ENCODE results near the gene FOXL2NB.

Gene FOXL2NB

GRCh38 chr3:138942861-138943623 lies 4.0 kb upstream of the FOXL2NB start:
- H3F3A ChIP-seq (ENCODE audit: control insufficient read depth, insufficient read depth), result no peaks in the 10 kb centered on the region
- H4K20me1 ChIP-seq (ENCODE audit: control insufficient read depth, insufficient read depth, low read depth, low read length), result no peaks in the 10 kb centered on the region
- no peaks in the 10 kb centered on the region for H3K9me3 ChIP-seq (ENCODE audit: control insufficient read depth, insufficient read depth, low read length)
- no peak overlapping the region for H3K4me2 ChIP-seq (ENCODE audit: low read length)
- TF ChIP-seq, protein P1, sequence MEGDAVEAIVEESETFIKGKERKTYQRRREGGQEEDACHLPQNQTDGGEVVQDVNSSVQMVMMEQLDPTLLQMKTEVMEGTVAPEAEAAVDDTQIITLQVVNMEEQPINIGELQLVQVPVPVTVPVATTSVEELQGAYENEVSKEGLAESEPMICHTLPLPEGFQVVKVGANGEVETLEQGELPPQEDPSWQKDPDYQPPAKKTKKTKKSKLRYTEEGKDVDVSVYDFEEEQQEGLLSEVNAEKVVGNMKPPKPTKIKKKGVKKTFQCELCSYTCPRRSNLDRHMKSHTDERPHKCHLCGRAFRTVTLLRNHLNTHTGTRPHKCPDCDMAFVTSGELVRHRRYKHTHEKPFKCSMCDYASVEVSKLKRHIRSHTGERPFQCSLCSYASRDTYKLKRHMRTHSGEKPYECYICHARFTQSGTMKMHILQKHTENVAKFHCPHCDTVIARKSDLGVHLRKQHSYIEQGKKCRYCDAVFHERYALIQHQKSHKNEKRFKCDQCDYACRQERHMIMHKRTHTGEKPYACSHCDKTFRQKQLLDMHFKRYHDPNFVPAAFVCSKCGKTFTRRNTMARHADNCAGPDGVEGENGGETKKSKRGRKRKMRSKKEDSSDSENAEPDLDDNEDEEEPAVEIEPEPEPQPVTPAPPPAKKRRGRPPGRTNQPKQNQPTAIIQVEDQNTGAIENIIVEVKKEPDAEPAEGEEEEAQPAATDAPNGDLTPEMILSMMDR (IDR thresholded peaks at IDR 0.05; ENCODE audit: low read depth, low read length, poor library complexity, severe bottlenecking), result no peak
- no peak for TF ChIP-seq EZH2phosphoT487 (IDR thresholded peaks at IDR 0.05; ENCODE audit: borderline replicate concordance, low read length)
- no peaks in the 10 kb centered on the region for H3K79me2 ChIP-seq (ENCODE audit: control insufficient read depth, low read length)
- H3K27ac ChIP-seq (ENCODE audit: low read depth, low read length), result no peak overlapping the region
- no peaks in the 10 kb centered on the region for H3K36me3 ChIP-seq (ENCODE audit: control insufficient read depth, low read length)
- H3K27me3 ChIP-seq (ENCODE audit: control insufficient read depth, low read length), result peaks cover 60% of the 10 kb centered on the region
- H3K4me3 ChIP-seq (ENCODE audit: low read length), result no peak overlapping the region
- H3K9me2 ChIP-seq (replicated peaks; ENCODE audit: control insufficient read depth, low read length), result no peaks in the 10 kb centered on the region
- H3K4me1 ChIP-seq (ENCODE audit: control insufficient read depth, low read length), result no peaks in the 10 kb centered on the region

- H3K4me2 ChIP-seq (ENCODE audit: low read length), result no peak overlapping the region
- H3K4me1 ChIP-seq (ENCODE audit: control insufficient read depth, low read length), result peaks cover 2% of the 10 kb centered on the region; the same call in 1 of the 2 replicates
- H4K20me1 ChIP-seq (ENCODE audit: control insufficient read depth, insufficient read depth, low read depth, low read length), result no peaks in the 10 kb centered on the region
- H3K9me3 ChIP-seq (ENCODE audit: control insufficient read depth, insufficient read depth, low read length), result no peaks in the 10 kb centered on the region
- no peaks in the 10 kb centered on the region for H3F3A ChIP-seq (ENCODE audit: control insufficient read depth, insufficient read depth)
- TF ChIP-seq, protein P1 (IDR thresholded peaks at IDR 0.05; ENCODE audit: low read depth, low read length, poor library complexity, severe bottlenecking), result no peak
- peaks cover 60% of the 10 kb centered on the region for H3K27me3 ChIP-seq (ENCODE audit: control insufficient read depth, low read length)
- no peaks in the 10 kb centered on the region for H3K79me2 ChIP-seq (ENCODE audit: control insufficient read depth, low read length)
- H3K36me3 ChIP-seq (ENCODE audit: control insufficient read depth, low read length), result no peaks in the 10 kb centered on the region
- no peak overlapping the region for H3K27ac ChIP-seq (ENCODE audit: low read depth, low read length)
- H3K9me2 ChIP-seq (replicated peaks; ENCODE audit: control insufficient read depth, low read length), result no peaks in the 10 kb centered on the region
- no peak overlapping the region for H3K4me3 ChIP-seq (ENCODE audit: low read length)
Measured at GRCh38 chr3:138943724-138944653, 3.0 kb upstream of the FOXL2NB start.

DNA sequence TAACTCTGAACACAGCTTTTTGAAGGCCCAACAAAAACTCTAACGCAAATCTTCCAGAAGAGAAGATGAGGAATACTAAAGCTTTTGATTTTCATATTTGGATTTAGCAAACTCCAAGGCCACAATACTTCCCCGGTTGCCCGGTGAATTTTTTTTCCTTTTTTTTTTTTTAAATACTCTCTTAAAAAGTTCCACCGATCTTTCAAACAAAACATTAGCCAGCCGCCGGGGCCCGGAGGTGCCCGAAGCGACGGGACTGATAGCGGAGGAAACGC lies 2.4 kb upstream of the FOXL2NB start:
- Histone ChIP-seq H4K20me1 (ENCODE audit: control insufficient read depth, insufficient read depth, low read depth, low read length) (no peaks in the 10 kb centered on the region), H3K9me2 (replicated peaks; ENCODE audit: control insufficient read depth, low read length) (no peaks in the 10 kb centered on the region), H3K4me3 (ENCODE audit: low read length) (no peak overlapping the region), H3K79me2 (ENCODE audit: control insufficient read depth, low read length) (no peaks in the 10 kb centered on the region), H3F3A (ENCODE audit: control insufficient read depth, insufficient read depth) (no peaks in the 10 kb centered on the region), H3K27me3 (ENCODE audit: control insufficient read depth, low read length) (peaks cover 60% of the 10 kb centered on the region), H3K9me3 (ENCODE audit: control insufficient read depth, insufficient read depth, low read length) (no peaks in the 10 kb centered on the region), H3K36me3 (ENCODE audit: control insufficient read depth, low read length) (no peaks in the 10 kb centered on the region), H3K4me1 (ENCODE audit: control insufficient read depth, low read length) (peaks cover 6% of the 10 kb centered on the region; the same call in 1 of the 2 replicates), H3K27ac (ENCODE audit: low read depth, low read length) (no peak overlapping the region), H3K4me2 (ENCODE audit: low read length) (no peak overlapping the region)
- no peak for TF ChIP-seq EZH2phosphoT487 (IDR thresholded peaks at IDR 0.05; ENCODE audit: borderline replicate concordance, low read length)
- TF ChIP-seq, protein P1 (IDR thresholded peaks at IDR 0.05; ENCODE audit: low read depth, low read length, poor library complexity, severe bottlenecking), result no peak
